ENCODE results near the gene ST6GALNAC4. TPM values are rescaled to one million over a fixed set of nuclear protein-coding genes. Genes with fewer than 3 reads are reported as not detected.

The ST6GALNAC4 gene
- total RNA-seq, 4 donors from 2014 or later: 4.6 to 28.5 (median 16.5) TPM

DNA sequence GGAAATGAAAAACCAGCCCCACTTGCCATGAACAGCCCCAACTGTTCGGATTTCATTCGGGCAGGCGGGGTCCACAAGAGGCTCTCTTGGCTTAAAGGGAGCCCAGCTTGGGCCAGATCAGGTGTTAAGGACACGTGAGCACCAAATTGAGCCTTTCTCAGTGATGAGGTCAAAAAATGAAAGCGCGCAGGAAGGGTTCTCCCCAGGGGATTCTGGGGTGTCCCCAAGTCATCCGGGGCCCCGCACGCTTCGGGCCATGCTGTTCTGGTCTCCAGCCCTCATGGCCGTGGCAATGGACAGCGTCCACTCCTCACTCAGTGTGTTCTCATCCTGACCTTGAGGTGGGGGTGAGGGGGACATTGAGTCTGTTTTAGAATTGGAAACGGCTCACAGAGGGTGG lies 50.3 kb downstream of the ST6GALNAC4 start:
- 94 to 96% methylated on average over 13 of the region's 13 CpGs for WGBS, 2 donors
- intact Hi-C loops (cut with DNase I; ENCODE audit: low total_unique reads): no loop called here
- H3K4me3 ChIP-seq (ENCODE audit: low read depth, poor library complexity, severe bottlenecking): no peak overlapping the region
- no peak for DNase-seq (ENCODE audit: low spot score in 2 of 2)
- TF ChIP-seq, protein P1, sequence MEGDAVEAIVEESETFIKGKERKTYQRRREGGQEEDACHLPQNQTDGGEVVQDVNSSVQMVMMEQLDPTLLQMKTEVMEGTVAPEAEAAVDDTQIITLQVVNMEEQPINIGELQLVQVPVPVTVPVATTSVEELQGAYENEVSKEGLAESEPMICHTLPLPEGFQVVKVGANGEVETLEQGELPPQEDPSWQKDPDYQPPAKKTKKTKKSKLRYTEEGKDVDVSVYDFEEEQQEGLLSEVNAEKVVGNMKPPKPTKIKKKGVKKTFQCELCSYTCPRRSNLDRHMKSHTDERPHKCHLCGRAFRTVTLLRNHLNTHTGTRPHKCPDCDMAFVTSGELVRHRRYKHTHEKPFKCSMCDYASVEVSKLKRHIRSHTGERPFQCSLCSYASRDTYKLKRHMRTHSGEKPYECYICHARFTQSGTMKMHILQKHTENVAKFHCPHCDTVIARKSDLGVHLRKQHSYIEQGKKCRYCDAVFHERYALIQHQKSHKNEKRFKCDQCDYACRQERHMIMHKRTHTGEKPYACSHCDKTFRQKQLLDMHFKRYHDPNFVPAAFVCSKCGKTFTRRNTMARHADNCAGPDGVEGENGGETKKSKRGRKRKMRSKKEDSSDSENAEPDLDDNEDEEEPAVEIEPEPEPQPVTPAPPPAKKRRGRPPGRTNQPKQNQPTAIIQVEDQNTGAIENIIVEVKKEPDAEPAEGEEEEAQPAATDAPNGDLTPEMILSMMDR (IDR thresholded peaks at IDR 0.05): no peak
- TF ChIP-seq POLR2A (IDR thresholded peaks at IDR 0.05): no peak

DNA sequence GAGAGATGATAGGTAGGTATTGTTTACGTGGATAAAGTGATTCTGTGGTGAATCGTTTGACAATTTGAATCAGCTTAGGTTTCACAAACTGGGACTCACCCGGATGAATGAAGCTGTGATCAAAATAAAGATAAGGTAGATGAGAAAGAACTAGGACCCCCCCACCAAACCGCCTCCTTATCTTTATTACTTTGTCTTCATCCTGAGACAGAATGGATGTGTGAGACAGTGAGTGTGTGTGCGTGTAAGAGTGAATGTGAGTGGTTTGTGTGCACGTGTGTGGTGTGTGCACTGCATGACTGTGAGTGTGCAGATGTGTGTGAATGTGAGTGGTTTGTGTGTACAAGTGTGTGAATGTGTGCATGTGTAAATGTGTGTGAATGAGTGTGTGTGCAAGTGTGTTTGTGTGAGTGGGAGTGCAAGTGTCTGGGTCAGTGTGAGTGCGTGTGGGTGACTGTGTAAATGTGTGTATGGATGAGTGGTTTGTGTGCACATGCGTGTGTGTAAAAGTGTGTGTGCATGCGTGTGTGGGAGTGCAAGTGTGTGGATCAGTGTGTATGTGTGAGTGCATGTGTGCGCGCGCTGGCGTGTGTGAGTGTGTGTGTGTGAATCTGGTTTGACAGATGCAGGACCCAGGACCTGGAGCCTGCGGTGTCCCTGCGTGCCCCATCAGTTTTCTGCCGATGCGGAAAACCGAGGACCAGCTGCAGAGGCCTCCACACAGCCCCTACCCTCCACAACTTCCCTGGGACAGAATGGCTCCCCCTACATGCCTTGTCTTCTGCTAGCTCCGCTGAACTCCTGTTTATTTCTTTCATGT lies 51.0 kb downstream of the ST6GALNAC4 start:
- no peak for DNase-seq (ENCODE audit: low spot score in 2 of 2)
- intact Hi-C loops (cut with DNase I; ENCODE audit: low total_unique reads): no loop called here
- no peak for TF ChIP-seq POLR2A (IDR thresholded peaks at IDR 0.05)
- TF ChIP-seq, protein P1 (IDR thresholded peaks at IDR 0.05): peak in 1 of 3 donors; percentile 40
- 76 to 77% methylated on average over 19 of the region's 19 CpGs for WGBS, 2 donors
- H3K4me3 ChIP-seq (ENCODE audit: low read depth, poor library complexity, severe bottlenecking): no peak overlapping the region

DNA sequence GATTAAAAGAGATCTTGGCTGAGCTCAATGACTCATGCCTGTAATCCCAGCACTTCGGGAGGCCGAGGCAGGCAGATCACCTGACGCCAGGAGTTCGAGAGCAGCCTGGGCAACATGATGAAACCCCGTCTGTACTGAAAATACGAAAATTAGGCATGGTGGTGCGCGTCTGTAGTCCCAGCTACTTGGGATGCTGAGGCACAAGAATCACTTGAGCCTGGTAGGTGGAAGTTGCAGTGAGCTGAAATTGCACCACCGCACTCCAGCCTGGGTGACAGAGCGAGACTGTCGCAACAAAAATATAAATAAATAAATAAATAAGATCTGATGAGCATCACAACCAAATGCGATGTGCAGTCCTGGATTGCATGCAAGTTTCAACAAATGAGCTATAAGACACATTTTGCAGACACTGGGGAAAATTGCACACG lies 53.6 kb downstream of the ST6GALNAC4 start:
- WGBS, 2 donors: 84 to 90% methylated on average over 13 of the region's 13 CpGs
- TF ChIP-seq, protein P1 (IDR thresholded peaks at IDR 0.05): no peak
- TF ChIP-seq POLR2A (IDR thresholded peaks at IDR 0.05): no peak
- intact Hi-C loops (cut with DNase I; ENCODE audit: low total_unique reads): no loop called here
- DNase-seq (ENCODE audit: low spot score in 2 of 2): no peak
- H3K4me3 ChIP-seq (ENCODE audit: low read depth, poor library complexity, severe bottlenecking): no peak overlapping the region

DNA sequence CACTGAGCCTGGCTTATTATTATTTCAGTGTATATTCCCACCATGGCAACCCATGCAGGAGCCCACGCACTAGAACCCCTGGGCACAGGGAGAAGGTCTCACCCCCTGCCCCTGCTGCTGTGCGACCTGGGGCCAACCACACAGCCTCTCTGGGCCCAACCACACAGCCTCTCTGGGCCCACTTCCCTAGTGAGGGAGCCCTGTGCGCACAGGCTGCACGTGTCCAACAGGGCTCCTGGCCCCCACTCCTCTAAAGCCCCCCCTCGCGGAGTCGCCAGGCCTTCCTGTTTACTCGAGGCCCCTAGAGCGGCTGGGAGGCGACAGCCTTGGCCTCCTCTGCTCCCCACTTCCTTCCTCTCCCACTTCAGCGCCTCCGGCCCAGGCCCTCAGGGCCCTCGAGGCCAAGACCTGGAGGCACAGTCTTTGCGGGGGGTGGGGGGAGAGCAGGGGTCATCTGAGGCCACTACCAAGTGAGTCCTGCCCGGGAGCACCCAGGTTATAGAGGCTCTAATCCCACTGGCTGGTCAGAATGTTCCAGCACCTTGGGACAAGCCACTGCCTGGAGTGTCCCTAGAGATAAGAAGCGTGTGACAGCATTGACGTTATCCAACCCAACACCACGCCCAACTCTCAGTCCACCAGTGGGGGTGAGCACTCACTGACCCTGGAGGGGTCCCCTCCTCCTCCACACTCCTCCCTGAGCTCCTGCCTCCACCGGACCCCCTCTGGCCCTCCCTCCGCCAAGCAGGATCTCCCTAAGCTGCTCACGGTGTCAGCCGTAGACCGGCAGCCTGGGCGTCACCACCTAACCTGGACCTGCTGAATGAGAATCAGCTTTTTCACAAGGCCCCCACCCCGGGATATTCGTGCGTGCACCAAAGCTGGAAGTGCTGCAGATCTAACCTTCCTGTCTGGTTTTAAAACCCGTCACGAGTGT lies 54.5 kb downstream of the ST6GALNAC4 start:
- DNase-seq (ENCODE audit: low spot score in 2 of 2): peak; percentile 72 to 93
- TF ChIP-seq, protein P1 (IDR thresholded peaks at IDR 0.05): no peak
- TF ChIP-seq POLR2A (IDR thresholded peaks at IDR 0.05): no peak
- intact Hi-C loops (cut with DNase I; ENCODE audit: low total_unique reads): no loop called here
- WGBS, 2 donors: 58 to 65% methylated on average over 27 to 29 of the region's 29 CpGs
- H3K4me3 ChIP-seq (ENCODE audit: low read depth, poor library complexity, severe bottlenecking): no peak overlapping the region

DNA sequence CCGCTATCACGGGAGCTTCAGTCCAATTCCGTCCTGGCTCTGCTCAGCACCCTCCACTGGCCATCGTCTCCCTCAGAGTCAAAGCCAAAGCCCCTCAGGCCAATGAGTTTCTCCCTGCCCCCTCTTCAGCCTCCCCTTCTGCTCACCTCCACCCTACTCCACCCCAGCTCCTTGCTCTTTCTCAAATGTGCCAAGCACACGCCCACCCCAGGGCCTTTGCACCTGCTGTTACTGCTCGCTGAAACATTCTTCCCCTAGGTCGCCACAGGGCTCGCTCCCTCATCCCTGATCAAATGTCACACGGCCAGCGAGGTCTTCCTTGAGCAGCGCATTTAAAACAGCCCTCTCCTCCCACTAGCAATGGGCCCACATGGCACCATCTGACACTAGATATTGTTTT lies 56.1 kb downstream of the ST6GALNAC4 start:
- DNase-seq (ENCODE audit: low spot score in 2 of 2): no peak
- no peak for TF ChIP-seq POLR2A (IDR thresholded peaks at IDR 0.05)
- TF ChIP-seq, protein P1 (IDR thresholded peaks at IDR 0.05): no peak
- no peak overlapping the region for H3K4me3 ChIP-seq (ENCODE audit: low read depth, poor library complexity, severe bottlenecking)
- intact Hi-C loops (cut with DNase I; ENCODE audit: low total_unique reads): no loop called here
- 92 to 94% methylated on average over 11 of the region's 11 CpGs for WGBS, 2 donors

Data from lower leg skin (tissue), 4 donors.